Hepatocyte (in vitro differentiated cells): ENCODE measurements around the gene COL5A1.

Source experiments
- CTCF ChIP-seq: fragments of 200-600 bp; sonication (generic); IDR thresholded peaks from 2 replicates; pipeline ENCODE4 v1.5.1; 2016; ENCODE audit warnings: antibody characterized with exemption, mild to moderate bottlenecking; ENCODE audit not compliant: poor library complexity
- EZH2 ChIP-seq: fragments of 200-600 bp; sonication (generic); IDR thresholded peaks from 2 replicates; pipeline ENCODE4 v1.6.1; 2016; ENCODE audit warnings: antibody characterized with exemption, mild to moderate bottlenecking, borderline replicate concordance
- EZH2phosphoT487 ChIP-seq: fragments of 200-600 bp; sonication (generic); IDR thresholded peaks from one replicate; pipeline ENCODE4 v1.6.1; 2018; ENCODE audit warnings: antibody characterized with exemption, mild to moderate bottlenecking, low read depth, moderate library complexity; ENCODE audit not compliant: unreplicated experiment, severe bottlenecking

DNA sequence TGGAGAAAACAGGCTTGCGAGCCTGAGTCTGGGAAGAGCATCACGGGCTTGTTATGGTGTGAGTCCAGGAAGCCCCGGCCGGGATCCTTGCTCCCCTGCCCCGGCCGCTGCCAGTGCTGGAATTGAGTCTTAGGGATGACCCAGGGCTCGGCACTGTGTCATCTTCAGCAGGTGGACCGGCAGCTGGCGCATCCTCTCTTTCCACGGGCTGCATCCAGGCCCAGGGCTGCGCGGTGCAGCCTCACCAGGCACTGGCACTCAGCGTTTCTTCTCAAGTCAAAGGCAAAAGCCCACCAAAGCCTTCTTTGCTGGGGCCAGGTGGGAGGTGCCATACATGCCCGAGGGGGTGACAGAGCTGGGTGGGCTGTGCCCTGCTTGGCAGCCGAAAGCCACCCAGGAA, 46.6 kb downstream of the COL5A1 start:
- no peak for TF ChIP-seq CTCF
- no peak for TF ChIP-seq EZH2phosphoT487
- TF ChIP-seq EZH2: no peak
